Neural crest cell (in vitro differentiated cells): ENCODE measurements around the gene ZPLD1. TPM values are rescaled to one million over a fixed set of nuclear protein-coding genes. Genes with fewer than 3 reads are reported as not detected.
A peak's percentile ranks its signal among the peaks of the same experiment; 100 is the strongest.

Experiments
- DNase-seq: peaks from one replicate; pipeline ENCODE4 v3.0.0; 2021; ENCODE audit warnings: low read depth, mixed read lengths, low spot score
- H3K27ac Mint-ChIP-seq: one replicate; pipeline ENCODE4 v1.8.0; 2021; ENCODE audit warnings: mild to moderate bottlenecking, mixed read lengths; ENCODE audit not compliant: unreplicated experiment
- H3K27me3 Mint-ChIP-seq: 2 replicates; pipeline ENCODE4 v1.8.0; 2021; ENCODE audit warnings: low read depth, mild to moderate bottlenecking, mixed read lengths
- H3K36me3 Mint-ChIP-seq: 2 replicates; pipeline ENCODE4 v1.8.0; 2021; ENCODE audit warnings: low read depth, mild to moderate bottlenecking, mixed read lengths
- H3K4me1 Mint-ChIP-seq: 2 replicates; pipeline ENCODE4 v1.8.0; 2021; ENCODE audit warnings: mixed read lengths
- H3K4me3 Mint-ChIP-seq: one replicate; pipeline ENCODE4 v1.8.0; 2021; ENCODE audit warnings: mild to moderate bottlenecking, mixed read lengths
- H3K9me3 Mint-ChIP-seq: 2 replicates; pipeline ENCODE4 v1.8.0; 2021; ENCODE audit warnings: mixed read lengths
- CTCF ChIP-seq: fragments of 200-600 bp; sonication (generic); conservative IDR thresholded peaks from 2 replicates; pipeline ENCODE4 v1.5.0; 2021; ENCODE audit warnings: antibody characterized with exemption, mild to moderate bottlenecking
- total RNA-seq: library from RNA; stranded (reverse); gene quantifications from 2 replicates; pipeline ENCODE4 v1.2.1, GENCODE V29; 2021

The ZPLD1 gene
- total RNA-seq, 1 donor from 2014 or later: not detected

- Mint-ChIP-seq H3K27ac (no peak overlapping the region), H3K36me3 (no peaks in the 10 kb centered on the region), H3K4me1 (no peaks in the 10 kb centered on the region), H3K27me3 (peaks cover 2% of the 10 kb centered on the region), H3K4me3 (no peak overlapping the region), H3K9me3 (no peaks in the 10 kb centered on the region)
- DNase-seq: no peak
- TF ChIP-seq CTCF: no peak
Observed at GRCh38 chr3:102464261-102464660, 29.4 kb downstream of the ZPLD1 start.

GRCh38 chr3:102466001-102466400 lies 31.2 kb downstream of the ZPLD1 start:
- Mint-ChIP-seq H3K9me3 (no peaks in the 10 kb centered on the region), H3K36me3 (no peaks in the 10 kb centered on the region), H3K27me3 (peaks cover 2% of the 10 kb centered on the region), H3K4me1 (no peaks in the 10 kb centered on the region), H3K4me3 (no peak overlapping the region), H3K27ac (no peak overlapping the region)
- TF ChIP-seq CTCF: no peak
- DNase-seq: no peak

- no peak overlapping the region for H3K27ac Mint-ChIP-seq
- no peak for DNase-seq
- no peak for TF ChIP-seq CTCF
- H3K27me3 Mint-ChIP-seq: peaks cover 2% of the 10 kb centered on the region
- H3K4me1 Mint-ChIP-seq: no peaks in the 10 kb centered on the region
- no peaks in the 10 kb centered on the region for H3K36me3 Mint-ChIP-seq
- no peak overlapping the region for H3K4me3 Mint-ChIP-seq
- H3K9me3 Mint-ChIP-seq: no peaks in the 10 kb centered on the region
Observed at GRCh38 chr3:102470066-102470465, 35.3 kb downstream of the ZPLD1 start.

GRCh38 chr3:102471001-102471400 lies 36.2 kb downstream of the ZPLD1 start:
- Mint-ChIP-seq H3K27me3 (peaks cover 2% of the 10 kb centered on the region), H3K27ac (no peak overlapping the region), H3K4me1 (no peaks in the 10 kb centered on the region), H3K4me3 (no peak overlapping the region), H3K36me3 (no peaks in the 10 kb centered on the region), H3K9me3 (no peaks in the 10 kb centered on the region)
- no peak for DNase-seq
- TF ChIP-seq CTCF: peak; percentile 32

GRCh38 chr3:102471491-102471890 lies 36.7 kb downstream of the ZPLD1 start:
- Mint-ChIP-seq H3K4me1 (no peaks in the 10 kb centered on the region), H3K36me3 (no peaks in the 10 kb centered on the region)
- DNase-seq: no peak

More at GRCh38 chr3:102471491-102471890, 36.7 kb downstream of the ZPLD1 start:
- no peak for TF ChIP-seq CTCF
- Mint-ChIP-seq H3K27ac (no peak overlapping the region), H3K27me3 (peaks cover 2% of the 10 kb centered on the region), H3K9me3 (no peaks in the 10 kb centered on the region), H3K4me3 (no peak overlapping the region)
